HG02610 (cell line): ENCODE data around the gene RAB30.
"Not testable (repeated sequence)": the region's sequence is repeated elsewhere in the genome, so short reads cannot be mapped to it uniquely, and the experiment has no call there.

Experiments
- ATAC-seq: cut with Tn5 transposase; IDR thresholded peaks from one replicate; pipeline ENCODE4 v1.9.1; 2021; ENCODE audit warnings: mild to moderate bottlenecking, moderate library complexity; ENCODE audit not compliant: unreplicated experiment

Gene RAB30

GRCh38 chr11:83011333-83012167 lies 60.1 kb downstream of the RAB30 start:
- no peak for ATAC-seq

GRCh38 chr11:83009999-83010398 lies 61.7 kb downstream of the RAB30 start:
- no peak for ATAC-seq

- ATAC-seq: not testable (repeated sequence)
Measured at GRCh38 chr11:83009136-83009535, 62.6 kb downstream of the RAB30 start.

GRCh38 chr11:83008581-83008923 lies 63.1 kb downstream of the RAB30 start:
- no peak for ATAC-seq

GRCh38 chr11:83007909-83008580 lies 63.7 kb downstream of the RAB30 start:
- peak; percentile 42 for ATAC-seq

GRCh38 chr11:83007477-83007876 lies 64.2 kb downstream of the RAB30 start:
- no peak for ATAC-seq

GRCh38 chr11:83006877-83007330 lies 64.8 kb downstream of the RAB30 start:
- ATAC-seq: peak; percentile 77

GRCh38 chr11:83004746-83005556 lies 66.7 kb downstream of the RAB30 start:
- no peak for ATAC-seq

GRCh38 chr11:83002522-83002921 lies 69.2 kb downstream of the RAB30 start:
- no peak for ATAC-seq

- no peak for ATAC-seq
Measured at GRCh38 chr11:83002053-83002452, 69.6 kb downstream of the RAB30 start.

GRCh38 chr11:83000381-83000780 lies 71.3 kb downstream of the RAB30 start:
- ATAC-seq: no peak

GRCh38 chr11:82999232-82999631 lies 72.5 kb downstream of the RAB30 start:
- ATAC-seq: no peak

- no peak for ATAC-seq
Measured at GRCh38 chr11:82998697-82999096, 73.0 kb downstream of the RAB30 start.

- ATAC-seq: peak; percentile 86
Measured at GRCh38 chr11:82996966-82997606, 74.6 kb downstream of the RAB30 start.

- ATAC-seq: peak; percentile 73
Measured at GRCh38 chr11:82995754-82996398, 75.8 kb downstream of the RAB30 start.

- no peak for ATAC-seq
Measured at GRCh38 chr11:82995235-82995634, 76.5 kb downstream of the RAB30 start.

- ATAC-seq: no peak
Measured at GRCh38 chr11:82994604-82995230, 77.0 kb downstream of the RAB30 start.

GRCh38 chr11:82992223-82992622 lies 79.5 kb downstream of the RAB30 start:
- ATAC-seq: no peak

GRCh38 chr11:82989628-82990404 lies 81.9 kb downstream of the RAB30 start:
- no peak for ATAC-seq
